Neuronal stem cell (in vitro differentiated cells): ENCODE results near the gene SYCE3.
A peak's percentile ranks its signal among the peaks of the same experiment; 100 is the strongest.

Experiments used
- DNase-seq: peaks from one replicate; pipeline ENCODE4 v3.0.0-alpha.2; 2013; ENCODE audit warnings: low spot score
- H2AFZ ChIP-seq: one replicate; pipeline ENCODE4 v1.6.1; 2013; ENCODE audit warnings: mild to moderate bottlenecking, low read length, inconsistent platforms
- H2AK5ac ChIP-seq: 2 replicates; pipeline ENCODE4 v1.6.1; 2013; ENCODE audit warnings: low read depth, mild to moderate bottlenecking, inconsistent platforms, low read length, moderate library complexity, mixed read lengths
- H2BK120ac ChIP-seq: 2 replicates; pipeline ENCODE4 v1.6.1; 2013; ENCODE audit warnings: low read depth, mild to moderate bottlenecking, inconsistent platforms, low read length, moderate library complexity, mixed read lengths
- H2BK12ac ChIP-seq: one replicate; pipeline ENCODE4 v1.6.1; 2013; ENCODE audit warnings: low read length, inconsistent platforms
- H2BK15ac ChIP-seq: 2 replicates; pipeline ENCODE4 v1.6.1; 2013; ENCODE audit warnings: mild to moderate bottlenecking, low read length, inconsistent platforms, mixed read lengths
- H2BK5ac ChIP-seq: one replicate; pipeline ENCODE4 v1.6.1; 2013; ENCODE audit warnings: inconsistent platforms, mild to moderate bottlenecking, low read length, moderate library complexity
- H3K14ac ChIP-seq: one replicate; pipeline ENCODE4 v1.6.1; 2013; ENCODE audit warnings: low read length, inconsistent platforms
- H3K18ac ChIP-seq: 2 replicates; pipeline ENCODE4 v1.6.1; 2013; ENCODE audit warnings: low read length, inconsistent platforms
- H3K23ac ChIP-seq: 2 replicates; pipeline ENCODE4 v1.6.1; 2013; ENCODE audit warnings: low read depth, mild to moderate bottlenecking, mixed read lengths, low read length, inconsistent platforms; ENCODE audit not compliant: poor library complexity
- H3K27ac ChIP-seq: replicated peaks from 3 replicates; pipeline ENCODE4 v1.5.1; 2013; ENCODE audit warnings: low read length, inconsistent platforms
- H3K27me3 ChIP-seq, 3 experiments: 2 replicates each; pipeline ENCODE4 v1.6.1; 2013; ENCODE audit warnings: low read length in 3 of 3, mild to moderate bottlenecking in 2 of 3, inconsistent platforms in 1 of 3, low read depth in 1 of 3, mixed read lengths in 1 of 3, moderate library complexity in 1 of 3; ENCODE audit not compliant: control insufficient read depth in 3 of 3, insufficient read depth in 3 of 3
- H3K36me3 ChIP-seq, 2 donors: replicated peaks in 1 of 2; 2 replicates each; pipeline ENCODE4 v1.6.1; 2013; ENCODE audit warnings: low read length in 2 of 2; ENCODE audit not compliant: control insufficient read depth in 2 of 2, insufficient read depth in 2 of 2
- H3K4ac ChIP-seq: 2 replicates; pipeline ENCODE4 v1.6.1; 2013; ENCODE audit warnings: inconsistent platforms, mild to moderate bottlenecking, low read length, moderate library complexity
- H3K4me1 ChIP-seq, 2 donors: 1 replicate in 1 of 2; 2 replicates in 1 of 2; pipeline ENCODE4 v1.6.1; 2013; ENCODE audit warnings: low read length in 2 of 2, low read depth in 1 of 2; ENCODE audit not compliant: control insufficient read depth in 2 of 2, insufficient read depth in 1 of 2
- H3K4me2 ChIP-seq: one replicate; pipeline ENCODE4 v1.6.1; 2013; ENCODE audit warnings: mild to moderate bottlenecking, low read length, inconsistent platforms; ENCODE audit not compliant: insufficient read depth, poor library complexity, severe bottlenecking
- H3K4me3 ChIP-seq, 2 donors: 2 replicates each; pipeline ENCODE4 v1.5.1; 2013; ENCODE audit warnings: low read length in 2 of 2, mild to moderate bottlenecking in 2 of 2, inconsistent platforms in 1 of 2, moderate library complexity in 1 of 2
- H3K79me1 ChIP-seq: one replicate; pipeline ENCODE4 v1.6.1; 2013; ENCODE audit warnings: low read depth, mild to moderate bottlenecking, inconsistent platforms, low read length, moderate library complexity
- H3K9ac ChIP-seq: one replicate; pipeline ENCODE4 v1.6.1; 2013; ENCODE audit warnings: mild to moderate bottlenecking, low read depth, low read length, inconsistent platforms; ENCODE audit not compliant: poor library complexity
- H3K9me3 ChIP-seq, 2 donors: replicated peaks in 1 of 2; 2 replicates each; pipeline versions ENCODE3 to v1.6.1; 2013; ENCODE audit warnings: low read length in 2 of 2, mild to moderate bottlenecking in 2 of 2, inconsistent platforms in 1 of 2, low read depth in 1 of 2, mixed read lengths in 1 of 2, moderate library complexity in 1 of 2; ENCODE audit not compliant: control insufficient read depth in 2 of 2, insufficient read depth in 1 of 2
- H4K8ac ChIP-seq: one replicate; pipeline ENCODE4 v1.6.1; 2013; ENCODE audit warnings: low read depth, mild to moderate bottlenecking, inconsistent platforms, low read length, moderate library complexity
- H4K91ac ChIP-seq: one replicate; pipeline ENCODE4 v1.6.1; 2013; ENCODE audit warnings: low read length, low read depth, mild to moderate bottlenecking, inconsistent platforms; ENCODE audit not compliant: poor library complexity
- WGBS, 2 donors: extraction: QIAGEN DNeasy Blood & Tissue Kit; methylation state at CpG; one replicate each; pipeline ENCODE4 v1.1.7; 2013; ENCODE audit warnings: missing lambda C conversion rate in 2 of 2, mixed read lengths in 1 of 2; ENCODE audit not compliant: insufficient read length in 2 of 2, insufficient replicate concordance in 1 of 2; ENCODE audit errors: extremely low coverage in 2 of 2; 5-methylcytosine and 5-hydroxymethylcytosine counted together

The SYCE3 gene

DNA sequence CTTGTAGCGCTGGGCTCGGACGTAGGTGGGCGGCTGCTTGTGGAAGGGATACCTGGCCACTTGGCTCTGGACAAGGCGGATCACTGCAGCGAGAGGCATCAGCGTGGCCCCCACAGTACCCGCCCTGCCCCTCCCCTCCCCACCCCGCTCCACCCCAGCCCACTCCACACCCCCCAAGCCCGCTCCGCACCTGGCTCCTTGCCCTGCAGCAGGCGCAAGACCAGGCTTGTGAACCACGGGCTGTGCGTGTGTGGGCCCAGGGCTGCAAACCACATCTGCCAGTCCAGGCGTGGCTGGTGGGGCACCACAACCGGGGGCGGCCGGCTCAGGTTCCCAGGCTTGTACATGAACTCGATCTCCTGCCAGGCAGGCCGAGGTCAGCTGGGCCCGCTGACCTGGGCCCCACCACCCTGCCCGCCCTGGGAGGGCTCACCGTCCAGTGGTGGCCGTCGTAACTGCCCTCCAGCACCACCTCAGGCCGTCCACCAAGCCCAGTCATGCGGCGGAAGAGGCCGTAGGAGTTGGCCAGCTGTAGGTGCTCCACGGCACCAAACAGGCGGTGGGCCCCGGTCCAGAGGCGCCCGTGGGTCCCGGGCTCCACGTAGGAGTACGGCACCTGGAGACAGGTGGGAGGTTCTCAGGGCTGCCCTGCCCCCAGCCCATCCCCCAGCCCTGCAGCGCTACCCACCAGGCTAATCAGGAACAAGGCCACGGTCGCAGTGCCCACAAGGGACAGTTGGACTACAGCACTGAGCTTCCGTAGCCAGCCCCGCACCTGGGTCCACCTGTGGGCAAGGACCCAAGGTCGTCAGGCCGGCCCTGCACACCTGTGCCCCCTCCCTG lies 58.1 kb downstream of the SYCE3 start:
- Histone ChIP-seq H2AFZ (no peak overlapping the region), H3K27ac (no peak overlapping the region), H3K14ac (no peak overlapping the region), H2BK15ac (no peak overlapping the region), H3K18ac (no peak overlapping the region), H2BK5ac (no peak overlapping the region), H4K8ac (no peak overlapping the region), H3K4me3 (no peak overlapping the region), H3K79me1 (peaks cover 18% of the 10 kb centered on the region), H3K9ac (no peak overlapping the region), H4K91ac (no peak overlapping the region), H3K4me2 (no peak overlapping the region), H3K4ac (no peak overlapping the region), H3K27me3 (no peaks in the 10 kb centered on the region), H2BK12ac (no peak overlapping the region), H3K4me1 (peaks cover 9 to 12% of the 10 kb centered on the region in 2 donors), H2BK120ac (no peak overlapping the region), H3K23ac (no peak overlapping the region), H3K36me3 (peaks cover 16 to 36% of the 10 kb centered on the region in 2 donors), H2AK5ac (no peak overlapping the region), H3K9me3 (no peaks in the 10 kb centered on the region)
- no CpG with 5 or more reads among the region's 44 CpGs for WGBS, 2 donors
- no peak for DNase-seq

DNA sequence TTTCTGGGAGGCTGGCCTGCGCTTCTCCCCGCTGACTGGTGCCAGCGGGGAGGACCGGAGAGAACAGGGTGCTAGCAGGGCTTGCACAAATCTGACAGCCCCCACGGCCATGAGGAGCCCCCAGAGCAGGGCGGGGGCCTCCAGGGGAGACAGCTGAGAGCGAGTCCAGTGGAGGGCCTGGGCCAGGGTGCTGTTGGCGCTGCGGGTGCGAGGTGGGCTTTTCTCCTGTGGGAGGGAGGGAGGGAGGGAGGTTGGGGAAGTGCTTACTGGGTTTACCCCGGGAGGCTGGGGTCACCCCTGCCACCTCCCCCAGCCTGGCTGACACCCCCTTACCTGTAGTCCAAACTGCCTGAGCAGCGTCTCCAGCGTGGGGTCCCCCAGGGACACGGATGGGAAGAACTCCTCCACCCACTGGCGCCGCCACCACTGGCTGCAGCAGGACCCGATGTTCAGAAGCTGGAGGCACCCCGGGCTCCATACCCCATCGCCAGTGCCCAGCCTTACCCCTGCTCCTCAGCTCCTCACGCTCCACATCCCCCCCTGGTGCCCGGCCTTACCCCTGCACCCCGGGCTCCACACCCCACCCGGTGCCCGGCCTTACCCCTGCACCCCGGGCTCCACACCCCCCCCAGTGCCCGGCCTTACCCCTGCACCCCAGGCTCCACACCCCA lies 59.1 kb downstream of the SYCE3 start:
- no peak overlapping the region for H3K4ac ChIP-seq
- H2BK5ac ChIP-seq, result peak overlapping the region; percentile 13
- peaks cover 5 to 7% of the 10 kb centered on the region in 2 donors for H3K4me1 ChIP-seq
- no peak overlapping the region for H3K27ac ChIP-seq
- H4K91ac ChIP-seq, result no peak overlapping the region
- no peak overlapping the region for H3K4me3 ChIP-seq
- H4K8ac ChIP-seq, result no peak overlapping the region
- no peak overlapping the region for H2AK5ac ChIP-seq
- H3K9me3 ChIP-seq, result no peaks in the 10 kb centered on the region
- H3K36me3 ChIP-seq, result peaks cover 16 to 36% of the 10 kb centered on the region in 2 donors
- no peak overlapping the region for H2AFZ ChIP-seq
- no peak overlapping the region for H3K9ac ChIP-seq
- no peak overlapping the region for H2BK120ac ChIP-seq
- no peak overlapping the region for H2BK15ac ChIP-seq
- no CpG with 5 or more reads among the region's 26 CpGs for WGBS, 2 donors
- no peak overlapping the region for H2BK12ac ChIP-seq
- H3K4me2 ChIP-seq, result no peak overlapping the region
- DNase-seq, result no peak
- H3K14ac ChIP-seq, result no peak overlapping the region
- H3K18ac ChIP-seq, result no peak overlapping the region
- H3K27me3 ChIP-seq, result no peaks in the 10 kb centered on the region
- H3K23ac ChIP-seq, result no peak overlapping the region
- peaks cover 15% of the 10 kb centered on the region for H3K79me1 ChIP-seq

DNA sequence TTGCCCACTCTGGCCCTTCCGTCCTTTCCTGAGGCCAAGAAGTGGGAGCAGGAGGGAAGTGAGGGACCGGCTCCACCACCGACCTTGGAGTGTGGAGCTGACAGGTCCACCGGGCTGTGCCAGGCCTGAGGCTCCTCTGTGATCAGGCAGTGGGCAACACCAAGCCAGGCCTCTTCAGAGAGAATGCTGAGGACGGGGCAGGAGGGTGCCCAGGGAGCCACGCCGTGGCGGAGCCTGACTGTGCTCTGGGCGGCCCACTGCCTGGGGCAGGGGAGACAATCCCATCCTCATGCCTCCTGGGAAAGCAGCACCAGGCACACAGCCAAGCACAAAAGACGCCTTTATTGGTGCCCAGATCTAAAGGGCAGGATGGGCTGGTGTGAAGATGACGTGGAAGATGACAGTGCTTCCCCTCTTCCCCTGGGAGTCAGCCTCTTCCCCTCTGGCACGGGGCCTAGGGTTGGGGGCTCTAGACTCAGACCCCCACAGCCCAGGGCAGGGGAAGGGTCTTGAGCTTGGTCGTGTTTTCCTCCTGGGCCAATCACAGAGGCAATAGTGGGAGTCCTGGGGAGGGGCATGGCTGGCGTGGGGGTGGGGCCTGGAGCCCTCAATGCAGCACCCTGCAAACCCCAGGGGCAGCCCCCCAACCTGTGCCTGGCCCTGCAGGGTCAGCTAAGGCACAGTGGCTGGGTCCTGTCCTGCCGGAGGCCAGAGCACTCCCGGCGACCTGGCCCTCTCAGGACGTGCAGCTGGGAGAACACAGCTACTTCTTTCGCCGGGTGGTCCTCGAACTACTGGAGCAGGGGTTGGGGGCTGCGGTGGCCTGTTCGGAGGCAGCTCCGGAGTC lies 59.9 kb downstream of the SYCE3 start:
- peaks cover 15% of the 10 kb centered on the region for H3K79me1 ChIP-seq
- no peak overlapping the region for H3K4ac ChIP-seq
- no peak overlapping the region for H3K18ac ChIP-seq
- H3K4me1 ChIP-seq, result peaks cover 5 to 7% of the 10 kb centered on the region in 2 donors
- no peak overlapping the region for H2AFZ ChIP-seq
- no peak overlapping the region for H3K14ac ChIP-seq
- H2BK5ac ChIP-seq, result peak overlapping the region; percentile 13
- H4K8ac ChIP-seq, result no peak overlapping the region
- H3K23ac ChIP-seq, result no peak overlapping the region
- no peaks in the 10 kb centered on the region for H3K9me3 ChIP-seq
- H3K27ac ChIP-seq, result no peak overlapping the region
- H2AK5ac ChIP-seq, result no peak overlapping the region
- no peak overlapping the region for H3K4me2 ChIP-seq
- no peak overlapping the region for H3K4me3 ChIP-seq
- H2BK12ac ChIP-seq, result no peak overlapping the region
- DNase-seq, result no peak
- no peak overlapping the region for H2BK120ac ChIP-seq
- WGBS, 2 donors, result no CpG with 5 or more reads among the region's 24 CpGs
- H3K27me3 ChIP-seq, result no peaks in the 10 kb centered on the region
- H3K36me3 ChIP-seq, result peaks cover 16 to 36% of the 10 kb centered on the region in 2 donors
- no peak overlapping the region for H4K91ac ChIP-seq
- H2BK15ac ChIP-seq, result no peak overlapping the region
- no peak overlapping the region for H3K9ac ChIP-seq
